Smooth muscle cell (in vitro differentiated cells): Measurements from ENCODE around the gene OPN1SW. TPM values are rescaled to one million over a fixed set of nuclear protein-coding genes. Genes with fewer than 3 reads are reported as not detected.

Experiments
- DNase-seq: peaks from one replicate; lab custom pipeline; 2025; ENCODE audit not compliant: unreplicated experiment; lab: John Stamatoyannopoulos, UW
- H2AFZ ChIP-seq: fragments of 200-600 bp; sonication (generic); 2 replicates; pipeline ENCODE4 v1.6.0; 2016; ENCODE audit warnings: antibody characterized with exemption, low read depth, mild to moderate bottlenecking
- H3F3A ChIP-seq: fragments of 200-600 bp; sonication (generic); 2 replicates; pipeline ENCODE4 v1.6.0; 2017; ENCODE audit warnings: antibody characterized with exemption, low read depth
- H3K27ac ChIP-seq: fragments of 200-600 bp; sonication (generic); 2 replicates; pipeline ENCODE4 v1.5.1; 2016; ENCODE audit warnings: low read depth, mild to moderate bottlenecking
- H3K27me3 ChIP-seq: fragments of 200-600 bp; sonication (generic); 2 replicates; pipeline ENCODE4 v1.6.1; 2016; ENCODE audit warnings: low read depth, mild to moderate bottlenecking
- H3K36me3 ChIP-seq: fragments of 200-600 bp; sonication (generic); 2 replicates; pipeline ENCODE4 v1.5.1; 2016; ENCODE audit warnings: low read depth
- H3K4me1 ChIP-seq: fragments of 200-600 bp; sonication (generic); 2 replicates; pipeline ENCODE4 v1.5.1; 2016; ENCODE audit warnings: low read depth
- H3K4me2 ChIP-seq: fragments of 200-600 bp; sonication (generic); 2 replicates; pipeline ENCODE4 v1.6.0; 2016; ENCODE audit warnings: mild to moderate bottlenecking
- H3K4me3 ChIP-seq: fragments of 200-600 bp; sonication (generic); 2 replicates; pipeline ENCODE4 v1.5.1; 2016; ENCODE audit warnings: mild to moderate bottlenecking
- H3K79me2 ChIP-seq: fragments of 200-600 bp; sonication (generic); 2 replicates; pipeline ENCODE4 v1.6.0; 2016; ENCODE audit warnings: low read depth, mild to moderate bottlenecking
- H3K9ac ChIP-seq: fragments of 200-600 bp; sonication (generic); 2 replicates; pipeline ENCODE4 v1.6.0; 2016; ENCODE audit warnings: low read depth
- H3K9me3 ChIP-seq: fragments of 200-600 bp; sonication (generic); replicated peaks from 2 replicates; pipeline ENCODE4 v1.5.1; 2016; ENCODE audit warnings: low read depth
- H4K20me1 ChIP-seq: fragments of 200-600 bp; sonication (generic); 2 replicates; pipeline ENCODE4 v1.6.0; 2016; ENCODE audit warnings: low read depth
- CTCF ChIP-seq: fragments of 200-600 bp; sonication (generic); IDR thresholded peaks from 2 replicates; pipeline ENCODE4 v1.5.1; 2017; ENCODE audit warnings: borderline replicate concordance, mild to moderate bottlenecking, antibody characterized with exemption; ENCODE audit not compliant: insufficient read depth, poor library complexity, severe bottlenecking
- WGBS: methylation state at CpG from one replicate; pipeline ENCODE4 v1.1.7; 2016; ENCODE audit warnings: low lambda C conversion rate; 5-methylcytosine and 5-hydroxymethylcytosine counted together
- polyA plus RNA-seq: library from polyadenylated mRNA; unstranded; fragments of >200 nt; fragmentation: Nextera tagmentation; extraction: Ambion mirVana; gene quantifications from 2 replicates; pipeline ENCODE4 v1.2.1, GENCODE V29; 2016
- total RNA-seq: library from RNA; depleted of rRNA; stranded (reverse); fragments of >200 nt; gene quantifications from 2 replicates; pipeline ENCODE4 v1.2.3, GENCODE V29; 2014

OPN1SW gene
- total and polyA plus RNA-seq, 2 experiments from 2014 or later: 1.7 TPM; not detected in 1

DNA sequence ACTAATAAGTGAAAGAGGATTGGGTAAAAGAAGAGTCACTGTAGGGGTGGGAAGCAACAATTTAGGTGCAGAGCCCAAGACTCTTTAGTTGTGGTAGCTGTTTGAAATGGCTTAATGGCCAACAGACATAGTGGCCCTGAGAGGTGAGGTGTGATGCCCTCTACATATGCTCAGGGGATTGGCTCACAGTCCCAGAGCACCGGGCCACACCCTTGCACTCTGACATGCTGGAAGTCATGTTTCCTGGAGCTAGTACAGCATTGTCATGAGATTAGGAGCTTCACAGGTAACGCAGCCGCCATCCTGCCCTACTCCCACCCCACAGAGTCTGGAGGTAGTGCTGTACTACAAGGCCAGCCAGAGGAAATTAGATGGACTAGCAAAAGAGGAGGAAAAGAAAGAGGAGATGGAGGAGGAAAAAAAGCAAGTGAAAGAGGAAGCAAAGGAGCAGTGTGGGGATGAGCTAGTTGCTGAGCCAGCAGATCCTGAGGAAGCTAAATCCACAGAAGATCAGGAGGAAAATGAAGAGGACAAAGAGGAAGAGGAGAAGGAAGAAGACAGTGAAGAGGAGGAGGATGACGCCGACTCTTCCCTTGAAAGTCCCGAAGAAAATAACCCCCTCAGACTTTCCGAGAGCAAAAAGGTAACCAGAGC, 39.8 kb upstream of the OPN1SW start:
- H3K9me3 ChIP-seq: no peaks in the 10 kb centered on the region
- H3K27ac ChIP-seq: no peak overlapping the region
- no peak overlapping the region for H3K9ac ChIP-seq
- no peaks in the 10 kb centered on the region for H3F3A ChIP-seq
- H4K20me1 ChIP-seq: no peaks in the 10 kb centered on the region
- H3K36me3 ChIP-seq: no peaks in the 10 kb centered on the region
- peaks cover 11% of the 10 kb centered on the region for H3K4me1 ChIP-seq
- no peak overlapping the region for H3K4me3 ChIP-seq
- no peaks in the 10 kb centered on the region for H3K27me3 ChIP-seq
- H3K4me2 ChIP-seq: no peak overlapping the region
- no peak for DNase-seq
- no peak for TF ChIP-seq CTCF
- WGBS: over 99% methylated on average over 7 of the region's 7 CpGs
- no peaks in the 10 kb centered on the region for H3K79me2 ChIP-seq
- H2AFZ ChIP-seq: no peak overlapping the region

DNA sequence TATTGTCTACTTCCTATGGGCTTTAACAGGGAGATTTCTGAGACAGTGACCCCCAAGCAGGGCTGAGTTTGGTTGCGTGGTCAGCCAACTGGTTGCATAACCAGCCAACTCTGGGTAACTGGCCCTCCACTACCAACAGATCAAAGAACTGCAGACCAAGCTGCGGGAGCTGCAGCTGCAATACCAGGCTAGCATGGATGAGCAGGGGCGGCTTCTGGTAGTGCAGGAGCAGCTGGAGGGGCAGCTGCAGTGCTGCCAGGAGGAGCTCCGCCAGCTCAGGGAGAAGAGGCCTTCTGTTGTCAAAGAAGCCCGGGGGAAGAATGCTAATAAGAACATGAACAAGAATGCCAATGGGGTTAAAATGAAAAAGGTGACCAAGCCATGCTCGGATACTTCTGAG, 38.9 kb upstream of the OPN1SW start:
- H3K27ac ChIP-seq: no peak overlapping the region
- H3K9me3 ChIP-seq: no peaks in the 10 kb centered on the region
- H3K4me1 ChIP-seq: peaks cover 11% of the 10 kb centered on the region
- H3K4me3 ChIP-seq: no peak overlapping the region
- no peaks in the 10 kb centered on the region for H3F3A ChIP-seq
- H4K20me1 ChIP-seq: no peaks in the 10 kb centered on the region
- no peak for DNase-seq
- H3K27me3 ChIP-seq: no peaks in the 10 kb centered on the region
- H3K79me2 ChIP-seq: no peaks in the 10 kb centered on the region
- H3K4me2 ChIP-seq: no peak overlapping the region
- H2AFZ ChIP-seq: no peak overlapping the region
- TF ChIP-seq CTCF: no peak
- H3K9ac ChIP-seq: no peak overlapping the region
- 91% methylated on average over 6 of the region's 6 CpGs for WGBS
- H3K36me3 ChIP-seq: no peaks in the 10 kb centered on the region

DNA sequence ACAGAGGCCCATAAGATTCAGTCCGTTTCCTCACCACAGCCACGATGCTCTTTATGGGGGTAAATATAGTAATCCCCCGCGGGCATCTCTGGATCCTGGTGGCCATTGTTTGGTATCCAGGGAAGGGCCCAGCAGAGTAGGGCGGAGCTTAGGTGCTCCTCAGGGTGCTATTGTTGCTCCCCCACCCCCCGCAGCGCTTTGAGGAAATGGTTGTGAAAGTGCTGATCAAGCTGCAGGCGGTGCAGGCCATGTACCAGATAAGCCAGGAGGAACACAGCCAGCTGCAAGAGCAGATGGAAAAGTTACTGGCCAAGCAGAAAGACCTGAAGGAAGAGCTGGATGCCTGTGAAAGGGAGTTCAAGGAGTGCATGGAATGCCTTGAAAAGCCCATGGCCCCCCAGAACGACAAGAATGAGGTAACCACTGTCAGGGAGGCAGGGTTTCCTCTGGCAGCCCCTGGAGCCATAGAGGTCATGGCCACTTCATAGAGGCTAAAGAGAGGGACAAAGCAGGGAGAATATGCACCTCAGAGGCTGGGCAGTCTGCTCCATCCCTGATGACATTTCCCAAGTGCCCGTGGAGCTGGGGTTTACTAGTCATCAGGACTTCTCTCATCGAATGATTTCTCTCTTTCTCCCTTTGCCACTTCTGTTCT, 37.0 kb upstream of the OPN1SW start:
- H3K9me3 ChIP-seq: no peaks in the 10 kb centered on the region
- TF ChIP-seq CTCF: no peak
- no peaks in the 10 kb centered on the region for H3F3A ChIP-seq
- no peak overlapping the region for H3K9ac ChIP-seq
- WGBS: 73% methylated on average over 11 of the region's 11 CpGs
- no peak overlapping the region for H2AFZ ChIP-seq
- H3K4me2 ChIP-seq: no peak overlapping the region
- no peak for DNase-seq
- H3K36me3 ChIP-seq: no peaks in the 10 kb centered on the region
- peaks cover 11% of the 10 kb centered on the region for H3K4me1 ChIP-seq
- H3K79me2 ChIP-seq: no peaks in the 10 kb centered on the region
- H4K20me1 ChIP-seq: no peaks in the 10 kb centered on the region
- H3K27ac ChIP-seq: no peak overlapping the region
- H3K4me3 ChIP-seq: no peak overlapping the region
- H3K27me3 ChIP-seq: no peaks in the 10 kb centered on the region
